Measurements from ENCODE around the gene MYEF2.

MYEF2 gene

DNA sequence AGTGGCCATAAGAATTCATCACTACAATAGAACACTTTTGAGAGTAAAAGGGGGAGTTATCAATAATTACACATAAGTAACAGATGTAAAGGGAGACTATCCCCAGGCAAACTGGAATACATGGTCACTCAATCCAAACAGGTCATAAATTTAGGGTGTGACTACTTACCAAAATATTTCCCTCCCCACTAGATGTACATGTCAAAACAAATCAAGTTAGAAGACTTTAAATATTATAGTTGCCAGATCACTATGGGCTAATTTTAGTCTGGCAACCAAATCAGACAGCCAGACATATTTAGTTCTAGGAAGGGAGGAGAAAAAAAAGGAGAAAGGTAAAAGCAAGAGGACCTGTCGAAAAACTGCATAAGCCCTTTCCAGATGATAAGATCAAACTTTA, 34.2 kb downstream of the MYEF2 start:
- no peak for DNase-seq

DNA sequence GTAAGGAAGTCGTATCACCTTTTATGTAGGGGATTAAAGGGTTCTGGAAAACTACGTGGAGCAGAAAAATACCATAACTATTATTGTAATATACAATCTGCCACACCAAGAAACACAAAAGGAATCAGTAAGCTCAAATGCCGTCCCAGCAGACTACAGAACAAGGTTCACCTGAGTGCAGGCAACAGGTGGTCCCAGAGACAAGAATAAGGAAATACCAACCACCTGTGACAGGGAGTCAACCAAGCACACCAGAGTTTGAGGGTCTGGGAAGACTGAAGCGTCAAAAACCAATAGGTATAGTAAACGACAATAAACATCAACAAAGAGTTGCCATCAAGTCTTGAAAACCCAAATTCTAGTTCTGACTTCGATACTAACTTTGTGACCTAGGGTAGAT, 45.2 kb downstream of the MYEF2 start:
- no peak for DNase-seq

DNA sequence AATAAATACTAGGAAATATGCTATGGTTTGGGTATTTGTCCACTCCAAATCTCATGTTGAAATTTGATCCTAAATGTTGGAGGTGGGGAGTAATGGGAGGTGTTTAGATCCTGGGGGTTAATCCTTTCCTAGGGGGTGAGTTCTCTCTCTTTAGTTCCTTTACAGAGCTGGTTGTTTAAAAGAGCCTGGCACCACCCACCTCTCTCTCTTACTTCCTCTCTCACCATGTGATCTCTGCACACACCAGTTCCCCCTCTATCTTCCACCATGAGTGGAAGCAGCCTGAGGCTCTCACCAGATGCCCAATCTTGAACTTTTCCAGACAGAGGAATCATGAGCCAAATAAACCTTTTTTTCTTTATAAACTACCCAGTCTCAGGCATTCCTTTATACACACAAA, 46.8 kb downstream of the MYEF2 start:
- DNase-seq, result no peak

- no peak for DNase-seq
Measured at GRCh38 chr15:48126667-48127355, 51.3 kb downstream of the MYEF2 start.

DNA sequence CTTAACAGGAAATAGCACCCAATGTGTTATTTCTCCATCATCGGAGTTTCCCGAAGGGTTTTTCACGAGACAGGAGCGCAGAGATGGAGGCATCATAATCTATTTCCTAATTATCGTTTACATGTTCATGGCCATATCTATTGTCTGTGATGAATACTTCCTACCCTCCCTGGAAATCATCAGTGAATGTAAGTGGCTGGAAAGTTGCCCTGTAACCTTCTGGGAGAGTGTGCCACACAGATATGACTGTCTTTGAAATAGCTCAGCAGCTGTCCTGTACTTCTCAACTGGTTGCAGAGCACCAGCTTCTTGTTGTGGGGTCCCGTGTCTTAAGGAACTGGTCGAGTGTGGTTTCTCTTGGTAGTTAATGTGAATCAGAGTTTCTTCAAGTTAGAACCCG, 56.2 kb downstream of the MYEF2 start:
- no peak for DNase-seq

- DNase-seq, result no peak
Measured at GRCh38 chr15:48120745-48121144, 57.4 kb downstream of the MYEF2 start, which contains the start of gene SLC24A5. TSS of gene SLC24A5 (plus strand) at chr15:48120990. CDS start at chr15:48121045, 55 bp downstream.

DNA sequence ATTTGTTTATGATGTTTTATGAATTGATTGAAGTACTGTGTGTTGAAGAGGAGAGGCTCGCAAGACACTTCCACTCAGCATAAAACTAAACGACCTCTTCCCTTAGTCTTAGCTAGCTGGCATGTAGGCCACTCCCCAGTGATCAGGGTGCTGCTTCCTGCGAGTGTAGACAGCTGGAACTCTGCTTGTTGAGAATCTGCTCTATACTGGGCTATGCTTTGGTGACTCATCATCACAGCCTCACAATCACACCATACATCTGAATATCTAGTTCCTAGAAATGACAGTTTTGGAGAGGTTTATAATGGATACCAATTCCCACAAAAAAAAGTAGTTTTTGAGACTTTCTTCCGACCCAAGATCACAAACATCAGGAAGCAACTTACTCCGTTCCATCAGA, 58.8 kb downstream of the MYEF2 start:
- DNase-seq, result no peak

DNA sequence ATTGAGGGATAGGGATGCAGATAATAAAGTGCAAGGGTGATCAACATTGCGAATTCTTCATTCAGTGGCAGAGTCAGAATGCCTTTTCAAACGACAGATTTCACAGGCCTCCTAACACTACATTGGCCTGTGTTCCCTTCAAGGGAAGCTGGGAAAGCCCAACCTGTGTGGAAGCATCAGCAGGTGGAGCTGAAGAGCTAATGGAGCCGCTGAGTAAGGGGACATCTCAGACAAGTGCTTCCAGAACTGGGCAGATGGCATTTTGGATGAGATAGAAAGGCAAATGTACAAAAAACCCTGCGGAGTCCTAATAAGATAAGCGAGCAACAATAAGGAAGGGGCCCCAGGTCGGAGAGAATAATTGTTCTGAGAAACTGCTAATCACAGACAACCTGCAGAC, 65.9 kb downstream of the MYEF2 start:
- DNase-seq, result no peak

DNA sequence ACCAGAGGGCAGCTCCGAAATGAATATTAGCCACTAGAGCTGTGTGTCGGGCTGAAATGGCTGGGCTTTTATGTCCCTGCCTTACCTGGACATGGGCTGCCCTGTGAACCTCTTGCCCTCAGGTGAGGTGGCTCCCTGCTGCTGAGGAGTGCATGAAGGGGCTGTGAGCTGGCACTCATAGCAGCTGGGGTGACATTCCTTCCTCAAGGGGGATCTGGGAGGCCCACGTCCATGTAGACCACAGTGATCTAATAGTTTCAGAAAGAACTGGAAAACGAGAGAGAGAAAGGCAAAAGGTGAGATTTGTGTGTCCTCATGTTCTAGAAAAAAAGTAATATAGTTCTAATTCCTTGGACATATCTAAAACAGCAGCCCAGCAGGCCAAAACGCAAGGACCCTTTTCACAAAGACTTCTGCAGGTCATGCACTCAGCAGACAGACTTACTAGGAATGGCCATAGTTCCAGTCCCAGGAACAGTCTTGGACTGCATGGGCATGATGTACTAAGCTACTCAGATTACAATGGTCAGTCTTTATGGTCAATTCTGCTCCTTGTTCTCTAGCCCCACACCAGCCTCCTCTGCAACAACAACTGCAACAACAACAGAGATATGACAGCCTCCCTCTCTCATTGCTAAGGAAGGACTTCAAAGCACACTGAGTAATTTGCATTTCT, 68.1 kb downstream of the MYEF2 start:
- DNase-seq, result no peak

GRCh38 chr15:48109212-48109611, 68.9 kb downstream of the MYEF2 start:
- DNase-seq, result no peak

- DNase-seq, result no peak
Measured at GRCh38 chr15:48105936-48106335, 72.2 kb downstream of the MYEF2 start.

DNA sequence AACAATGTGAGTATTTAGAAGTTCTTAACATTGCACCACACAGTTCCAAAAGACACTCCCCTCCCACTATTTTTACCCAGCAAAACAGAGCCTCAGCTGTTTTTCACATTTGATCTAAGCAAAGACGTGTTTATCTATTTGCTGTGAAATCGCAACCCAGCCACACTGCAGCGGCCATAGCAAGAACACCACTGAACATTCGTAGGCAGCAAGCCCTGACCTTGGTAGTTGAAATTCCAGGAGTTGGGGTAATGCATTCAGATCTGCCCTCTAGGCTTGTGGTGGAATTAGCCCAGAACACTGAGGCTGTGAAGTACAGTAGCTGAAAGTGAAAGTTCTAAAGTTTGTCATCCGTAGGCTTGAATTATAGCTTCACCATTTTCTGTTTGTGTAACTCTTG, 74.4 kb downstream of the MYEF2 start:
- DNase-seq, result no peak

DNA sequence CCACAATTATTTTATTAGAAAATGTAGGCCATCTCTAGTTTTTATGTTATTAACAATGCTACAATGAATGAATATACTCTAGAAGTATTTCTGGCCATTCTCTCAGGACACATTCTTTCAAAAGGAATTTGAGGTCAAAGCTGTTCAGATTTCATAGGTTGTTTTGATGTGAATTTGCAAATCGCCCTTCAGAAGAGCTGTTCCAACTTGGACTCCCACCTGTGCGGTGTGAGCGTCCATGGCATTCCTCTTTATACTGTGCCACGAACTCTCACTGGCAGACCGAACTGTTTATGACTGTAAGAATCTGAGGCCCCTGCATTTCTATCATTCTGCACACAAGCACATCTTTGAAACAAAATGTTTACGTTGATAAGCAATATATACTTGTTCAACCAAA, 75.9 kb downstream of the MYEF2 start:
- no peak for DNase-seq

- DNase-seq, result no peak
Measured at GRCh38 chr15:48101376-48101961, 76.6 kb downstream of the MYEF2 start.

GRCh38 chr15:48097264-48097663, 80.8 kb downstream of the MYEF2 start:
- no peak for DNase-seq

GRCh38 chr15:48096813-48097212, 81.3 kb downstream of the MYEF2 start:
- no peak for DNase-seq

- no peak for DNase-seq
Measured at GRCh38 chr15:48096355-48096786, 81.7 kb downstream of the MYEF2 start.

- no peak for DNase-seq
Measured at GRCh38 chr15:48091522-48091921, 86.6 kb downstream of the MYEF2 start.

- DNase-seq, result no peak
Measured at GRCh38 chr15:48090666-48091065, 87.4 kb downstream of the MYEF2 start.

- DNase-seq, result no peak
Measured at GRCh38 chr15:48090115-48090514, 88.0 kb downstream of the MYEF2 start.

DNA sequence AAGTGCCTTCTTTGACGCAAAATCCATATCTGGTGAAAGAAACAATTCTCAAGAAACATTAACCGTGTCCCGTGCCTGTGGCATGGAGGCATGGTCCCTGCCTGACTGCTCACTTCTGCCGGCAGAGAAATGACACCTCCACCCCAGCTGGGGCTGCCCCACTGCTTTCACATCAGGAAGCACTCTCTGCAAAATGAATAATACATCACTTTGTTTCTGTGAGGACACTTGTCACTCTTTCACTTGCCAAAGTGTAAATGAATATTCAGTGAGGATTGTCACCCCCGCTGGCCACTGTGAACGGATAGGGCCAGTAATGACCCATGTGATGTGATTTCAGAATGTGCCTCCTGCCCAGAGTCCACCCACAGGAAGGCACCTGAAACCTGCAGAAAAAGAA, 88.4 kb downstream of the MYEF2 start:
- no peak for DNase-seq

GRCh38 chr15:48087844-48088243, 90.3 kb downstream of the MYEF2 start:
- no peak for DNase-seq

GRCh38 chr15:48086576-48086975, 91.5 kb downstream of the MYEF2 start:
- DNase-seq, result no peak

DNA sequence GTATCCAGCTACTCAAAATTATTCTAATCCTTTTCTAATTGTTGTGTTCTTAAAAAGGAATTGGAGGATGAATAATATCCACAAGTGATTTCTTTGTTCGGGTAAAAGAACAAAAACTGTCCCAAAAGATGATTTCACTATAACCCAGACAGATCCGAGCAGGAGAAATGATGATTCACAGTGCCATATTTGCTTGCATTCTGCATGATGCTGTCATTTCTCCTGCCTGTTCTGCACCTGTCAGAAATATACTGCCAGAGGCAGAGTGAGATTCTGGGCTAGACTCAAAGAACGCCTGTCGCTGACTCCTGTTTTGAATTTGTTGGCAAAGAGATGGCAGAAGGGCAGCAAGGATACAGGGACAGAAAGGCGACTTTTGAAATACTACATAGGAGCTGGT, 92.0 kb downstream of the MYEF2 start:
- no peak for DNase-seq

DNA sequence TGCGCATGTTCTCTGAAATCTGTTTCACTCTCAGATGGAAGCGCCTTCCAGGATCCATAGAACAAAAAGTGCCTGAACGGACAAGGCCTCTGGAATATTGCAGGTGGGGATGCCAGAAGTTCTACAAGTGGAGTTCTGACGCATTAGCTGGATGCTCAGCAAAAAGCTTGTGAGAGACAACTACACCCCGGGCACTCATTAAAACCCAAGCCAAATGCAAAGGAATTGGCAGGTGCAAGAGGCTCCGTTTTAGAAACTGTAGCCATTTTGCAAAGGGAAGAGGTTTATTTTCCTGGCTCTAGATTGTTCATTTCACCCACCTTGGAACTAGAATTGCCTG, 92.5 kb downstream of the MYEF2 start:
- DNase-seq, result no peak

Data from CD4-positive, alpha-beta T cell treated with Interleukin-4 for 4 hours (primary cell).